ENCODE measurements around the gene KXD1. TPM values are rescaled to one million over a fixed set of nuclear protein-coding genes. Genes with fewer than 3 reads are reported as not detected.

KXD1 gene
- total RNA-seq, 2 donors from 2014 or later = 60.7 to 114 TPM

GRCh38 chr19:18610556-18611326, 53.1 kb downstream of the KXD1 start:
- no peaks in the 10 kb centered on the region for H3K9me3 ChIP-seq
- TF ChIP-seq CTCF (IDR thresholded peaks at IDR 0.05) = no peak
- H3K27ac ChIP-seq = no peak overlapping the region
- no peak overlapping the region for H3K4me3 ChIP-seq
- DNase-seq (ENCODE audit: low spot score) = no peak
- peaks cover 43 to 55% of the 10 kb centered on the region in 2 donors for H3K27me3 ChIP-seq
- no peaks in the 10 kb centered on the region for H3K36me3 ChIP-seq
- H3K4me1 ChIP-seq = peaks cover 0 to 50% of the 10 kb centered on the region in 2 donors

GRCh38 chr19:18611327-18612050, 53.8 kb downstream of the KXD1 start:
- Histone ChIP-seq H3K4me3 (peak overlapping the region in 1 of 2 donors; percentile 61), H3K36me3 (no peaks in the 10 kb centered on the region), H3K27me3 (peaks cover 43 to 51% of the 10 kb centered on the region in 2 donors), H3K27ac (no peak overlapping the region), H3K4me1 (peaks cover 0 to 44% of the 10 kb centered on the region in 2 donors), H3K9me3 (no peaks in the 10 kb centered on the region)
- DNase-seq (ENCODE audit: low spot score) = no peak
- TF ChIP-seq CTCF (IDR thresholded peaks at IDR 0.05) = no peak

GRCh38 chr19:18612051-18612771, 54.5 kb downstream of the KXD1 start:
- no peak for TF ChIP-seq CTCF (IDR thresholded peaks at IDR 0.05)
- Histone ChIP-seq H3K9me3 (no peaks in the 10 kb centered on the region), H3K4me3 (peak overlapping the region; percentile 37 to 61), H3K36me3 (no peaks in the 10 kb centered on the region), H3K27me3 (peaks cover 41 to 48% of the 10 kb centered on the region in 2 donors), H3K27ac (no peak overlapping the region), H3K4me1 (peaks cover 0 to 41% of the 10 kb centered on the region in 2 donors)
- no peak for DNase-seq (ENCODE audit: low spot score)

GRCh38 chr19:18612772-18613588, 55.3 kb downstream of the KXD1 start, which contains the start of gene TMEM59L:
TSS of gene TMEM59L (plus strand) at chr19:18612870. CDS start at chr19:18612959, 89 bp downstream.
- DNase-seq (ENCODE audit: low spot score) = no peak
- peaks cover 33 to 42% of the 10 kb centered on the region in 2 donors for H3K27me3 ChIP-seq
- peak within 1 kb of the TSS; percentile 37 to 61 for H3K4me3 ChIP-seq
- H3K36me3 ChIP-seq = no peaks in the 10 kb centered on the region
- TF ChIP-seq CTCF (IDR thresholded peaks at IDR 0.05) = no peak
- peaks cover 0 to 33% of the 10 kb centered on the region in 2 donors for H3K4me1 ChIP-seq
- H3K27ac ChIP-seq = no peak within 1 kb of the TSS
- no peaks in the 10 kb centered on the region for H3K9me3 ChIP-seq
